Measurements from ENCODE around the gene TEAD1.

Gene TEAD1

GRCh38 chr11:12673924-12674570 is at the start of gene TEAD1:
TSS of gene TEAD1 (plus strand) at chr11:12674421.
- H3K4me3 Mint-ChIP-seq = peak within 1 kb of the TSS; percentile 83
- H3K27me3 Mint-ChIP-seq = peaks cover 79% of the 10 kb centered on the region
- no peaks in the 10 kb centered on the region for H3K9me3 Mint-ChIP-seq
- peaks cover 10% of the 10 kb centered on the region for H3K4me1 Mint-ChIP-seq (ENCODE audit: low read depth)
- H3K27ac Mint-ChIP-seq = no peak within 1 kb of the TSS
- no peaks in the 10 kb centered on the region for H3K36me3 Mint-ChIP-seq (ENCODE audit: low read depth)

DNA sequence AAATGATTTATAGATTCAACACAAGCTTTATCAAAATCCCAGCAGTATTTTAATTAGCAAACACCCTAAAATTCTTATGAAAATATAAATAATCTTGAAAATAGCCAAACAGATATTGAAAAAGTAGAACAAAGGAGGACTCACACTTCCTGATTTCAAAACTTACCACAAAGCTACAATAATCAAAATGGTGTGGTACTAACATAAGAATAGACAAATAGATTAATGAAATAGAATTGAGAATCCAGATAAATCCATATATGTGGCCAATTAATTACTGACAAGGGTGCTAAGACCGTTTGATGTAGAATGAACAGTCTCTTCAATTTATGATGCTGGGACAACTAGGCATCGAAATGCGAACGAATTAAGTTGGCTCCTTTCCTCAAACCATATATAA is 49.6 kb upstream of the TEAD1 start:
- H3K4me3 Mint-ChIP-seq = no peak overlapping the region
- peaks cover 5% of the 10 kb centered on the region for H3K27me3 Mint-ChIP-seq
- H3K36me3 Mint-ChIP-seq (ENCODE audit: low read depth) = no peaks in the 10 kb centered on the region
- no peaks in the 10 kb centered on the region for H3K4me1 Mint-ChIP-seq (ENCODE audit: low read depth)
- peaks cover 29% of the 10 kb centered on the region for H3K9me3 Mint-ChIP-seq
- H3K27ac Mint-ChIP-seq = no peak overlapping the region

DNA sequence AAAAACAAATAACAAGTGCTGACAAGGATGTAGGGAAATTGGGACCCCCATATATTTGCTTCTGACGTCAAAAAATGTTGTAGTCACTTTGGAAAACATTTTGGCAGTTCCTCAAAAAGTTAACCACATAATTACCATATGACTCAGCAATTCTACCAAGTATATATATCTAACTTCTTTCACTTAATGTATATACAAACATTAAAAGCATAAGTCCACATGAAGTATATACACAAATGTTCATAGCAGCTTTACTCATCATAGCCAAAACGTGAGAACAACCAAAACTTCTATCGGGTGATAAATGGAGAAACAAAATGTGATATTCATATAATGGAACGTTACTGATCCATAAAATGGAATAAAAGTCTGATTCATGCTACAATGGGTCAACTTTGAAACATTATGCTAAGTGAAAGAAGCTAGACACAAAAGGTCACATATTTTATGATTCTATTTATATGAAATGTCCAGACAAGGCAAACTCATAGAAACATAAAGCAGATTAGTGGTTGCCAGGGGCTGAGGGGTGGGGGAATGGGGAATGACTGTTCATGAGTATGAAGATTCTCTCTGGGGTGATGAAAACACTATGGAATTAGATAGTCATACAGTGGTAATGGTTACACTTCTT is 48.7 kb upstream of the TEAD1 start:
- no peak overlapping the region for H3K27ac Mint-ChIP-seq
- no peaks in the 10 kb centered on the region for H3K4me1 Mint-ChIP-seq (ENCODE audit: low read depth)
- H3K9me3 Mint-ChIP-seq = peaks cover 27% of the 10 kb centered on the region
- H3K36me3 Mint-ChIP-seq (ENCODE audit: low read depth) = no peaks in the 10 kb centered on the region
- H3K27me3 Mint-ChIP-seq = peaks cover 3% of the 10 kb centered on the region
- H3K4me3 Mint-ChIP-seq = no peak overlapping the region

DNA sequence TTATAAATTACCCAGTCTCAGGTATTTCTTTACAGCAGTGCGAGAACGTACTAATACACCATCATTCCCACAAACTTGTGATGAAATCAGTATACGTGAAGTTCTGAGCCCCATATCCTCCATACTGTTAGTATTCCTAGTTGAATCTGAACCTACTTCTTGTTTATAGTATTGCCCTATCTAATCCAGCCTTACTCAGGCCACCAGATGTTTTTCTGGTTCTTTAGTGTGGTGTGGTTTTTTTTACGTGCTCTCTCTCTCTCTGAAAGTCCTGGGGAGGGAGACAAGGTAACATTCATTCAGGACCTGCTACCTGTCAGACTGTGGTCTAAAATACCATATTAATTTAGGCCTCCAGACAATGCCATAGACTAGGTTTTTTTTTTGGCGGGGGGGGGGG is 47.6 kb upstream of the TEAD1 start:
- Mint-ChIP-seq H3K9me3 (peaks cover 19% of the 10 kb centered on the region), H3K4me3 (no peak overlapping the region), H3K4me1 (ENCODE audit: low read depth) (no peaks in the 10 kb centered on the region), H3K36me3 (ENCODE audit: low read depth) (no peaks in the 10 kb centered on the region), H3K27me3 (no peaks in the 10 kb centered on the region), H3K27ac (no peak overlapping the region)

DNA sequence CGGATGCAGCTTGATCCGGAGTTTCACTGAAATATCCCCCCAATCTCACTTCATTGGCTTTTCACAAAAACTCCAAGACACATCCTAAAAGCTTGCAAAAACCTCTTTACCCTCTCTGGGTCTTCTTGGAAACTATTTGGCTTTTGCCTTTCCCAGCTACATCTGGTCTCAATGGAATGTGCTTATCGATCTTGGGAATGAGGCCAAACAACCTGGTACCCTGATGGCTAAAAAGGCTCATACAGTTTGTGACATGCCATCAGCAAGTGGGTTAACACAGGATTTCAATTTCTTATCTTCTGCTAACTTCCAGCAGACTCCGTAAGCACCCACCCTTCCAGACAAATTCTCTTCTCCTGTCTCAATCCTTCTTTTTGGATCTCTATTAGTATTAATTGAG is 45.9 kb upstream of the TEAD1 start:
- Mint-ChIP-seq H3K36me3 (ENCODE audit: low read depth) (no peaks in the 10 kb centered on the region), H3K27me3 (no peaks in the 10 kb centered on the region), H3K4me1 (ENCODE audit: low read depth) (no peaks in the 10 kb centered on the region), H3K9me3 (peaks cover 15% of the 10 kb centered on the region), H3K4me3 (no peak overlapping the region), H3K27ac (no peak overlapping the region)

DNA sequence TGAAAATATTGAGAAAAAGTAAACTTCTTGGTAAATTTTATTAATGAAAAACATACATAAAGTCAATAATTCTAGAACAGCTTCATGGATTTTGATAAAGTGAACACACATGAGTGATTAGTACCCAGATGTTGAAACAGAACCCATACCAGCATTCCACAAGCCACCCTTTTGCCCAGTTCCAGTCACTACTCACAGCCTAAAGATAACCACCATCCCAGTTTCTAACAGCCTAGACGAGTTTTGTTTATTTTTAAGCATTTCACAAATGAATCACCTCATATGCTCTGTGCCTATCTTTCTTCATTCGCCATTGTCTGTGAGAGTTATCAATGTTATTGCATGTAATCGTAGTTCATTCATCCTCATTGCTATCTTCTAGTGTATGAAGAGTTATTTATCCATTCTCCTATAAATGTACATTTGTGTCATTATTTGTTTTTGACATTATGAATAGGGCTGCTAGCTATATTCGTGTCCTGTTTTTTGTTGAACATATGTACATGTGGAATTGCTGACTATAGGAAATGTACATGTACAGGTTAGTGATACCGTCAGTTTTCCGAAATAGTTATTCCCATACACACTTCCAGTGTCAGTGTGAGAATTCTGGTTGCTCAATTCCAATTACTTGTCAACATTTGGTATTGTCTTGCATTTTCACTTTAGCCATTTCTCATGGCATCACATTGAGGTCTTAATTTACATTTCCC is 44.5 kb upstream of the TEAD1 start:
- Mint-ChIP-seq H3K27ac (no peak overlapping the region), H3K4me1 (ENCODE audit: low read depth) (no peaks in the 10 kb centered on the region), H3K4me3 (no peak overlapping the region), H3K9me3 (peaks cover 3% of the 10 kb centered on the region), H3K36me3 (ENCODE audit: low read depth) (no peaks in the 10 kb centered on the region), H3K27me3 (no peaks in the 10 kb centered on the region)

GRCh38 chr11:12631651-12632050 is 42.6 kb upstream of the TEAD1 start:
- Mint-ChIP-seq H3K27me3 (no peaks in the 10 kb centered on the region), H3K27ac (no peak overlapping the region), H3K9me3 (no peaks in the 10 kb centered on the region), H3K4me1 (ENCODE audit: low read depth) (no peaks in the 10 kb centered on the region), H3K4me3 (no peak overlapping the region), H3K36me3 (ENCODE audit: low read depth) (no peaks in the 10 kb centered on the region)

DNA sequence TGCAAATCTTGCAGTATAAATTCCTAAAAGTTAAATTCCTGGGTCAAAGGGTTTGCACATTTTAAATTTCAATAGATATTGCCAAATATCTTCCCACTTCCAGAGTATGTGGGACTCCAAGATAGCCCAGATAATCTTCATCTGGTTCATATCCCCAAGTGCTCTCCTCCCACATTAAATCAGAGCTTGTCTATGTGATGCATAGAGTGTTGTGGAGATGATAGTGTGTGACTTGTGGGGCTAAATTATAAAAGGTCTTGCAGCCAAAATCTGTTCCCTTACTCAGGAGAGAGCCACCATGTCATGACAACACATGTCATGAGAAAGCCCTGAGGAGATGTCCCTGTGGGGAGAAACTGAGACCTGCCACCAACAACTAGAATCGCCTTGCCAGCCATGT is 39.9 kb upstream of the TEAD1 start:
- Mint-ChIP-seq H3K9me3 (no peaks in the 10 kb centered on the region), H3K27ac (no peak overlapping the region)

GRCh38 chr11:12636871-12637410 is 37.3 kb upstream of the TEAD1 start:
- H3K4me3 Mint-ChIP-seq = no peak overlapping the region
- H3K4me1 Mint-ChIP-seq (ENCODE audit: low read depth) = no peaks in the 10 kb centered on the region
- H3K27me3 Mint-ChIP-seq = peaks cover 8% of the 10 kb centered on the region
- no peak overlapping the region for H3K27ac Mint-ChIP-seq
- H3K9me3 Mint-ChIP-seq = no peaks in the 10 kb centered on the region
- no peaks in the 10 kb centered on the region for H3K36me3 Mint-ChIP-seq (ENCODE audit: low read depth)

More for the DNA sequence above, 39.9 kb upstream of the TEAD1 start:
- Mint-ChIP-seq H3K4me3 (no peak overlapping the region), H3K27me3 (peaks cover 5% of the 10 kb centered on the region), H3K36me3 (ENCODE audit: low read depth) (no peaks in the 10 kb centered on the region), H3K4me1 (ENCODE audit: low read depth) (no peaks in the 10 kb centered on the region)

DNA sequence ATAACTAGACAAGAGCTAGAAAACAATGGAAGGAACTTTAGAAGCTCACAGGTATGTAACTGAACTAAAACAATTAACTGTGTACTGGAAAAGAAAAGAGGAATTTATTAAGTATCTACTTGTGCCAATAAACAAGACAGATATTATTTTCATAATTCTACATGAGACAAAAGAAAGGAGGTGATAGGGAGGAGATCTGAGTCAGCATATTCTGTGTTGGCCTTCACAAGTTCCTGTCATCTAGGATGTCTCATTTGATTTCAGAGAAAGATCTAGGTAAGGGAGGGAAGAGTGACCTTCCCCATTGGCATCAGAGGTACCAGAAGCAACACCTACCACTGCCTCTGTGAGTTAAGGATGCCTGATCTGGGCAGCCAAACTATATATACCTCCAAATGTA is 34.8 kb upstream of the TEAD1 start:
- H3K27ac Mint-ChIP-seq = no peak overlapping the region
- no peaks in the 10 kb centered on the region for H3K36me3 Mint-ChIP-seq (ENCODE audit: low read depth)
- no peaks in the 10 kb centered on the region for H3K4me1 Mint-ChIP-seq (ENCODE audit: low read depth)
- no peaks in the 10 kb centered on the region for H3K9me3 Mint-ChIP-seq
- no peak overlapping the region for H3K4me3 Mint-ChIP-seq
- peaks cover 14% of the 10 kb centered on the region for H3K27me3 Mint-ChIP-seq

GRCh38 chr11:12640355-12640754 is 33.9 kb upstream of the TEAD1 start:
- Mint-ChIP-seq H3K4me3 (no peak overlapping the region), H3K4me1 (ENCODE audit: low read depth) (no peaks in the 10 kb centered on the region), H3K36me3 (ENCODE audit: low read depth) (no peaks in the 10 kb centered on the region), H3K9me3 (peaks cover 3% of the 10 kb centered on the region), H3K27ac (no peak overlapping the region), H3K27me3 (peaks cover 14% of the 10 kb centered on the region)

DNA sequence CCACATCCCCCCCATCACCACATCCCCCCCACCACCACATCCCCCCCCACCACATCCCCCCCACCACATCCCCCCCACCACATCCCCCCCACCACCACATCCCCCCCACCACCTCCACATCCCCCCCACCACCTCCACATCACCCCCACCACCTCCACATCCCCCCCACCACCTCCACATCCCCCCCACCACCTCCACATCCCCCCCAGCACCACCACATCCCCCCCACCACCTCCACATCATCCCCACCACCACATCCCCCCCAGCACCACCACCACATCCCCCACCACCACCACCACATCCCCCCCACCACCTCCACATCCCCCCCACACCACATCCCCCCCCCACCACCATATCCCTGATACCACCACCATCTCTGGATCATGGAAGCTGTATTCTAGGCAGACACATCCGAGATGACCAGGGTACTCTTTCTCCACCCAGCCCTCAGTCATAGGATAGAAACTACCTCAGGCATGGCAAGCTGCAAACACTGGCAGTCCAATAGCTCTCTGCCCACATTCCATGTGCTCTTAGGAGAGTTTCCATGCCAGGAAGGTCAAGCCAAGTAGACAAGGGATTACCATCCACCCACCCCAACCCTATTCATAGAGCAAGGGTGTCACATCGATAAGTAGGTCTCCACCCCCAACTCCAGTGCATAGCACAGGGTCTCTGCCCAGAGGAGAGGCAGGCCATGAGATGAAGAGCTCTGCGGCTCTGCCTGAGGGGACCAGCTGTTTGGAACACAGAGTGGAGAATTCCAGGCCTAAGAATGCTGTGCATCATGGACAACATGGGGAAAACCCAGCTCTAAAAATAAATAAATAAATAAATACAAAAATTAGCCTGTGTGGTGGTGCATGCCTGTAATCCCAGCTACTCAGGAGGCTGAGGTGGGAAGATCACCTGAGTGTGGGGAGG is 33.0 kb upstream of the TEAD1 start:
- no peaks in the 10 kb centered on the region for H3K4me1 Mint-ChIP-seq (ENCODE audit: low read depth)
- H3K4me3 Mint-ChIP-seq = no peak overlapping the region
- H3K36me3 Mint-ChIP-seq (ENCODE audit: low read depth) = no peaks in the 10 kb centered on the region
- H3K27ac Mint-ChIP-seq = no peak overlapping the region
- peaks cover 3% of the 10 kb centered on the region for H3K9me3 Mint-ChIP-seq
- peaks cover 14% of the 10 kb centered on the region for H3K27me3 Mint-ChIP-seq

- Mint-ChIP-seq H3K9me3 (peaks cover 3% of the 10 kb centered on the region), H3K36me3 (ENCODE audit: low read depth) (no peaks in the 10 kb centered on the region), H3K27me3 (peaks cover 14% of the 10 kb centered on the region), H3K27ac (no peak overlapping the region), H3K4me1 (ENCODE audit: low read depth) (no peaks in the 10 kb centered on the region), H3K4me3 (no peak overlapping the region)
Observed at GRCh38 chr11:12642040-12642439, 32.2 kb upstream of the TEAD1 start.

DNA sequence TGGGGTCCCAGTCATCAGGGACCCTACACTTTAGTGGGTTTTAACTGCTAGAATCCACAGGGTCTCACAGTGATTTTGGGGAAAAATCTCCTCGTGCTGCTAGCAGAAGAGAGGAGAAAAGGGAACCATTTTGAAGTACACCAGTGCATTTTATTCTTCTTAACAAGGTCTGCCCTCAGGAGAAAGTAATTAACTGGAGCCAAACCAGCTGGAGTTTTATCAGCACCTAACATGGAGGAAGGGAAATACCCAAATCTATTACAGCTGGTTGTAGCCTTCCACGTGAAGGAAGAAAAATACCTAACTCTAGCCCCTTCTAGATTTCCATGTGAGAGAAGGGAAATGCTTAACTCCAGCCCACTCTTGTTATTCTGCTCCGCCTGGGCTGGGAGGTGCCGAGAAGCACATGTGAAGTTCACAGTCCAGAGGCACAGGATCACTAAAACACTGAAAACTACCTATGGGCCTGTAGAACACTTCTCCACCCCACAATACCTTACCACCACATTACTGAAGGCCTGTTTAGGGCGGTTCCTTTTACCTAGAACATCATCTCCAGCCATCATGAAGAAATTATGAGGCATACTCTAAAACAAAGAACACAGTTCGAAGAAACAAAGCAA is 31.3 kb upstream of the TEAD1 start:
- no peak overlapping the region for H3K27ac Mint-ChIP-seq
- peaks cover 3% of the 10 kb centered on the region for H3K9me3 Mint-ChIP-seq
- no peaks in the 10 kb centered on the region for H3K4me1 Mint-ChIP-seq (ENCODE audit: low read depth)
- H3K27me3 Mint-ChIP-seq = peaks cover 14% of the 10 kb centered on the region
- no peak overlapping the region for H3K4me3 Mint-ChIP-seq
- H3K36me3 Mint-ChIP-seq (ENCODE audit: low read depth) = no peaks in the 10 kb centered on the region
